Chondrocyte (in vitro differentiated cells): ENCODE measurements around the gene CLEC19A. TPM values are rescaled to one million over a fixed set of nuclear protein-coding genes. Genes with fewer than 3 reads are reported as not detected.

Experiments used
- DNase-seq: peaks from one replicate; pipeline ENCODE4 v3.0.0; 2021; ENCODE audit warnings: mixed read lengths, low spot score
- H3K27ac Mint-ChIP-seq: one replicate; pipeline ENCODE4 v1.8.0; 2021; ENCODE audit warnings: mild to moderate bottlenecking, moderate library complexity, mixed read lengths; ENCODE audit not compliant: unreplicated experiment
- H3K27me3 Mint-ChIP-seq: 2 replicates; pipeline ENCODE4 v1.8.0; 2021; ENCODE audit warnings: low read depth, mixed read lengths
- H3K36me3 Mint-ChIP-seq: 2 replicates; pipeline ENCODE4 v1.8.0; 2021; ENCODE audit warnings: low read depth, mixed read lengths
- H3K4me1 Mint-ChIP-seq: 2 replicates; pipeline ENCODE4 v1.8.0; 2021; ENCODE audit warnings: low read depth, mild to moderate bottlenecking, mixed read lengths
- H3K4me3 Mint-ChIP-seq: one replicate; pipeline ENCODE4 v1.8.0; 2021; ENCODE audit warnings: mild to moderate bottlenecking, moderate library complexity, mixed read lengths; ENCODE audit not compliant: unreplicated experiment
- H3K9me3 Mint-ChIP-seq: 2 replicates; pipeline ENCODE4 v1.8.0; 2021; ENCODE audit warnings: low read depth, mixed read lengths
- total RNA-seq: library from RNA; stranded (reverse); gene quantifications from 3 replicates; pipeline ENCODE4 v1.2.1, GENCODE V29; 2021
- TF ChIP-seq, protein P1 (sequence below): fragments of 200-600 bp; sonication (generic); IDR thresholded peaks from 2 replicates; pipeline ENCODE4 v1.5.0; 2021; ENCODE audit warnings: antibody characterized with exemption, mild to moderate bottlenecking, moderate library complexity

CLEC19A gene
- total RNA-seq, 1 donor from 2014 or later = not detected

GRCh38 chr16:19269098-19269497, 16.4 kb upstream of the CLEC19A start:
- TF ChIP-seq, protein P1, sequence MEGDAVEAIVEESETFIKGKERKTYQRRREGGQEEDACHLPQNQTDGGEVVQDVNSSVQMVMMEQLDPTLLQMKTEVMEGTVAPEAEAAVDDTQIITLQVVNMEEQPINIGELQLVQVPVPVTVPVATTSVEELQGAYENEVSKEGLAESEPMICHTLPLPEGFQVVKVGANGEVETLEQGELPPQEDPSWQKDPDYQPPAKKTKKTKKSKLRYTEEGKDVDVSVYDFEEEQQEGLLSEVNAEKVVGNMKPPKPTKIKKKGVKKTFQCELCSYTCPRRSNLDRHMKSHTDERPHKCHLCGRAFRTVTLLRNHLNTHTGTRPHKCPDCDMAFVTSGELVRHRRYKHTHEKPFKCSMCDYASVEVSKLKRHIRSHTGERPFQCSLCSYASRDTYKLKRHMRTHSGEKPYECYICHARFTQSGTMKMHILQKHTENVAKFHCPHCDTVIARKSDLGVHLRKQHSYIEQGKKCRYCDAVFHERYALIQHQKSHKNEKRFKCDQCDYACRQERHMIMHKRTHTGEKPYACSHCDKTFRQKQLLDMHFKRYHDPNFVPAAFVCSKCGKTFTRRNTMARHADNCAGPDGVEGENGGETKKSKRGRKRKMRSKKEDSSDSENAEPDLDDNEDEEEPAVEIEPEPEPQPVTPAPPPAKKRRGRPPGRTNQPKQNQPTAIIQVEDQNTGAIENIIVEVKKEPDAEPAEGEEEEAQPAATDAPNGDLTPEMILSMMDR = no peak
- H3K9me3 Mint-ChIP-seq = peaks cover 22% of the 10 kb centered on the region
- H3K36me3 Mint-ChIP-seq = no peaks in the 10 kb centered on the region
- H3K4me3 Mint-ChIP-seq = no peak overlapping the region
- no peak overlapping the region for H3K27ac Mint-ChIP-seq
- no peaks in the 10 kb centered on the region for H3K4me1 Mint-ChIP-seq
- no peak for DNase-seq
- H3K27me3 Mint-ChIP-seq = peaks cover 1% of the 10 kb centered on the region

- TF ChIP-seq, protein P1 = no peak
- Mint-ChIP-seq H3K4me1 (no peaks in the 10 kb centered on the region), H3K27me3 (peaks cover 3% of the 10 kb centered on the region), H3K9me3 (peaks cover 7% of the 10 kb centered on the region), H3K36me3 (no peaks in the 10 kb centered on the region), H3K27ac (no peak overlapping the region), H3K4me3 (no peak overlapping the region)
- DNase-seq = no peak
These were observed 11.2 kb upstream of the CLEC19A start for GRCh38 chr16:19274165-19274797.

GRCh38 chr16:19278403-19278802, 7.1 kb upstream of the CLEC19A start:
- H3K9me3 Mint-ChIP-seq = peaks cover 7% of the 10 kb centered on the region
- no peak overlapping the region for H3K4me3 Mint-ChIP-seq
- H3K36me3 Mint-ChIP-seq = no peaks in the 10 kb centered on the region
- no peak overlapping the region for H3K27ac Mint-ChIP-seq
- no peak for DNase-seq
- H3K27me3 Mint-ChIP-seq = peaks cover 2% of the 10 kb centered on the region
- no peaks in the 10 kb centered on the region for H3K4me1 Mint-ChIP-seq
- TF ChIP-seq, protein P1 = no peak

DNA sequence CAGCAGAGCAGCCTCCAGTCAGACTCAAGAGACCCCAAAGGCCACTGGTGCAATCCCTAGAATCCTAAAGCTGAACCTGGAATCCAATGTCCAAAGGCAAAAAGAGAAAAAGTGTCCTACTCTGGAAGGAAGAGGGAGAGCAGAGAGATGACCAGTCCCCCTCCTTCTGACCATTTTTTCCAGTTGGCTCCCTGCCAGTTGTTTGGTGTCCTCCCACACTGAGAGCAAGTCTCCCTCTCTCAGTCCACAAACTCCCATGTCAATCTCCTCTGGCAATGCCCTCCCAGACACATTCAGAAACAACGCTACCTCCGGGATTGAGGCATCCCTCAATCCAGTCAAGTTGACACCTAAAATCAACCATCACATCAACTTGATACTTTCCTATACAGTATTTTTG, 4.3 kb upstream of the CLEC19A start:
- Mint-ChIP-seq H3K4me3 (no peak overlapping the region), H3K9me3 (peaks cover 7% of the 10 kb centered on the region), H3K27ac (no peak overlapping the region), H3K27me3 (peaks cover 2% of the 10 kb centered on the region), H3K36me3 (no peaks in the 10 kb centered on the region), H3K4me1 (peaks cover 3% of the 10 kb centered on the region)
- TF ChIP-seq, protein P1 = no peak
- DNase-seq = no peak

DNA sequence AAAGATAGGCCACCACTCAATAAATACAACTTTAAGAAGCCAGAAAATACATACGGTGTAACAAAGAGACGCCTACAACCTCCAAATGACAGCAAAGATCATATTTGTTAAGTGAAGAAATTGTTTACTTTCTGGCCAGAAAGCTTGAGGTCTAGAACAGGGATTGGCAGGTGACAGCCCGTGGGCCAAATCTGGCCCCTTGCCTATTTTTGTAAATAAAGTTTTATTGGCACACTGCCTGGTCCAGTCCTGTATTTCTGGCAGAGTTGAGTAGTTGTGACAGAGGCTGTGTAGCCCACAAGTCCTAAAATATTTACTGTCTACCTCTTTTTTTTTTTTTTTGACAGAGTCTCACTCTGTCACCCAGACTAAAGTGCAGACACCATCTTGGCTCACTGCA, 3.4 kb upstream of the CLEC19A start:
- Mint-ChIP-seq H3K4me3 (no peak overlapping the region), H3K4me1 (peaks cover 3% of the 10 kb centered on the region), H3K27ac (no peak overlapping the region), H3K9me3 (peaks cover 7% of the 10 kb centered on the region), H3K36me3 (no peaks in the 10 kb centered on the region), H3K27me3 (peaks cover 2% of the 10 kb centered on the region)
- no peak for DNase-seq
- TF ChIP-seq, protein P1 = no peak
